Trophoblast cell (in vitro differentiated cells and primary cell): ENCODE measurements around the gene KCTD5.

ENCODE experiments used
- DNase-seq, 2 donors: peaks; one replicate each; pipeline ENCODE4 v3.0.0-alpha.2; 2016
- H2AFZ ChIP-seq: 2 replicates; pipeline ENCODE4 v1.6.1; 2013; ENCODE audit warnings: low read length, moderate library complexity, mild to moderate bottlenecking; ENCODE audit not compliant: insufficient read depth, poor library complexity
- H2AK5ac ChIP-seq: 2 replicates; pipeline ENCODE4 v1.6.1; 2013; ENCODE audit warnings: mild to moderate bottlenecking, low read length
- H2BK120ac ChIP-seq: 2 replicates; pipeline ENCODE4 v1.6.1; 2013; ENCODE audit warnings: low read length, mild to moderate bottlenecking, moderate library complexity; ENCODE audit not compliant: insufficient read depth, poor library complexity
- H2BK12ac ChIP-seq: 2 replicates; pipeline ENCODE4 v1.6.1; 2013; ENCODE audit warnings: mild to moderate bottlenecking, low read length, moderate library complexity
- H2BK5ac ChIP-seq: 2 replicates; pipeline ENCODE4 v1.6.1; 2013; ENCODE audit warnings: low read length, low read depth, moderate library complexity, mild to moderate bottlenecking; ENCODE audit not compliant: poor library complexity
- H3K14ac ChIP-seq: 2 replicates; pipeline ENCODE4 v1.6.1; 2013; ENCODE audit warnings: mild to moderate bottlenecking, low read length
- H3K18ac ChIP-seq: 2 replicates; pipeline ENCODE4 v1.6.1; 2013; ENCODE audit warnings: mild to moderate bottlenecking, low read length
- H3K23ac ChIP-seq: 2 replicates; pipeline ENCODE4 v1.6.1; 2013; ENCODE audit warnings: low read length
- H3K27ac ChIP-seq: 2 replicates; pipeline ENCODE4 v1.5.1; 2013; ENCODE audit warnings: low read depth, mild to moderate bottlenecking, inconsistent platforms, low read length, moderate library complexity
- H3K27me3 ChIP-seq: 2 replicates; pipeline ENCODE4 v1.6.1; 2013; ENCODE audit warnings: inconsistent platforms, mild to moderate bottlenecking, low read length, moderate library complexity; ENCODE audit not compliant: insufficient read depth
- H3K36me3 ChIP-seq, 2 experiments: 1 replicate in 1 of 2; 2 replicates in 1 of 2; pipeline ENCODE4 v1.6.1; 2013; ENCODE audit warnings: low read length in 2 of 2, mild to moderate bottlenecking in 2 of 2, moderate library complexity in 1 of 2; ENCODE audit not compliant: insufficient read depth in 2 of 2, control insufficient read depth in 1 of 2
- H3K4ac ChIP-seq: 2 replicates; pipeline ENCODE4 v1.6.1; 2013; ENCODE audit warnings: low read depth, mild to moderate bottlenecking, low read length, moderate library complexity
- H3K4me1 ChIP-seq, 2 experiments: 1 replicate in 1 of 2; 2 replicates in 1 of 2; pipeline ENCODE4 v1.6.1; 2013; ENCODE audit warnings: low read length in 2 of 2, mild to moderate bottlenecking in 2 of 2, moderate library complexity in 1 of 2; ENCODE audit not compliant: insufficient read depth in 2 of 2, control insufficient read depth in 1 of 2
- H3K4me2 ChIP-seq: 2 replicates; pipeline ENCODE4 v1.6.1; 2013; ENCODE audit warnings: inconsistent platforms, mild to moderate bottlenecking, low read length, moderate library complexity
- H3K4me3 ChIP-seq: 2 replicates; pipeline ENCODE4 v1.5.1; 2013; ENCODE audit warnings: mild to moderate bottlenecking, low read depth, low read length, inconsistent platforms
- H3K79me1 ChIP-seq: one replicate; pipeline ENCODE4 v1.6.1; 2013; ENCODE audit warnings: low read length
- H3K79me2 ChIP-seq: 2 replicates; pipeline ENCODE4 v1.6.1; 2013; ENCODE audit warnings: low read length, mild to moderate bottlenecking; ENCODE audit not compliant: control insufficient read depth, insufficient read depth, poor library complexity
- H3K9ac ChIP-seq: 2 replicates; pipeline ENCODE4 v1.6.1; 2013; ENCODE audit warnings: mild to moderate bottlenecking, low read length
- H3K9me3 ChIP-seq: 2 replicates; pipeline ENCODE4 v1.6.1; 2013; ENCODE audit warnings: low read depth, mild to moderate bottlenecking, control low read depth, inconsistent platforms, low read length; ENCODE audit not compliant: insufficient read depth
- H4K12ac ChIP-seq: 2 replicates; pipeline ENCODE4 v1.6.1; 2013; ENCODE audit warnings: low read depth, mild to moderate bottlenecking, low read length, moderate library complexity
- H4K8ac ChIP-seq: 2 replicates; pipeline ENCODE4 v1.6.1; 2013; ENCODE audit warnings: low read depth, mild to moderate bottlenecking, low read length, moderate library complexity
- H4K91ac ChIP-seq: one replicate; pipeline ENCODE4 v1.6.1; 2013; ENCODE audit warnings: low read depth, mild to moderate bottlenecking, low read length, moderate library complexity
- WGBS: extraction: QIAGEN DNeasy Blood & Tissue Kit; methylation state at CpG from one replicate; pipeline ENCODE4 v1.1.7; 2013; ENCODE audit warnings: missing lambda C conversion rate; ENCODE audit not compliant: insufficient read length, insufficient coverage; ENCODE audit errors: extremely low coverage; 5-methylcytosine and 5-hydroxymethylcytosine counted together

KCTD5 gene

DNA sequence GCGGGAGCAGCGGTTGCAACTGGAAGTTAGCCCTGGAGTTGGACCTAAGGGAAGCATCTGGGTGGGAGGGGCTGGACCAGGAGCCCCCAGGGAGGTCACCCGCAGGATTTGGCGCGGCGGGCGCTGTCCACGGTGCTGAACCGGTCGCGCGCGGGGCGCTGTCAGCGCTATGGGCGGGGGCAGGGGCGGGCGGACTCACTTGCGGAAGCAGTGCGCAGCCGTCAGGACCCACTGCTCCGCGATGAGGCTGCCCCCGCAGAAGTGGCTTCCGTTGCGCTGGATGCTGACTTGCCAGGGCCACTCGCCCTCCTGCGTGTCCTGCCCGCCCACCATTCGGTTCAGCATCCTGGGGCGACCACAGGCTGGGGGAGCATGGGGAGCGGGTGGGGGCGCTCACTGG, 33.2 kb downstream of the KCTD5 start:
- no peak overlapping the region for H2BK5ac ChIP-seq
- H3K4ac ChIP-seq = no peak overlapping the region
- peaks cover 11% of the 10 kb centered on the region in 2 experiments for H3K4me1 ChIP-seq
- H3K14ac ChIP-seq = no peak overlapping the region
- H2BK12ac ChIP-seq = no peak overlapping the region
- H3K27me3 ChIP-seq = no peaks in the 10 kb centered on the region
- H3K4me2 ChIP-seq = peak overlapping the region; percentile 19
- H2AK5ac ChIP-seq = no peak overlapping the region
- no peak overlapping the region for H4K8ac ChIP-seq
- no peak overlapping the region for H2AFZ ChIP-seq
- no peak overlapping the region for H3K27ac ChIP-seq
- no peaks in the 10 kb centered on the region for H3K79me1 ChIP-seq
- H3K9ac ChIP-seq = no peak overlapping the region
- no peaks in the 10 kb centered on the region for H3K79me2 ChIP-seq
- H3K18ac ChIP-seq = no peak overlapping the region
- no peak overlapping the region for H3K23ac ChIP-seq
- H3K9me3 ChIP-seq = no peaks in the 10 kb centered on the region
- no peak overlapping the region for H3K4me3 ChIP-seq
- WGBS = no CpG with 5 or more reads among the region's 33 CpGs
- H4K91ac ChIP-seq = no peak overlapping the region
- DNase-seq = peak; percentile 59 to 81
- H4K12ac ChIP-seq = no peak overlapping the region
- no peak overlapping the region for H2BK120ac ChIP-seq
- no peaks in the 10 kb centered on the region for H3K36me3 ChIP-seq

DNA sequence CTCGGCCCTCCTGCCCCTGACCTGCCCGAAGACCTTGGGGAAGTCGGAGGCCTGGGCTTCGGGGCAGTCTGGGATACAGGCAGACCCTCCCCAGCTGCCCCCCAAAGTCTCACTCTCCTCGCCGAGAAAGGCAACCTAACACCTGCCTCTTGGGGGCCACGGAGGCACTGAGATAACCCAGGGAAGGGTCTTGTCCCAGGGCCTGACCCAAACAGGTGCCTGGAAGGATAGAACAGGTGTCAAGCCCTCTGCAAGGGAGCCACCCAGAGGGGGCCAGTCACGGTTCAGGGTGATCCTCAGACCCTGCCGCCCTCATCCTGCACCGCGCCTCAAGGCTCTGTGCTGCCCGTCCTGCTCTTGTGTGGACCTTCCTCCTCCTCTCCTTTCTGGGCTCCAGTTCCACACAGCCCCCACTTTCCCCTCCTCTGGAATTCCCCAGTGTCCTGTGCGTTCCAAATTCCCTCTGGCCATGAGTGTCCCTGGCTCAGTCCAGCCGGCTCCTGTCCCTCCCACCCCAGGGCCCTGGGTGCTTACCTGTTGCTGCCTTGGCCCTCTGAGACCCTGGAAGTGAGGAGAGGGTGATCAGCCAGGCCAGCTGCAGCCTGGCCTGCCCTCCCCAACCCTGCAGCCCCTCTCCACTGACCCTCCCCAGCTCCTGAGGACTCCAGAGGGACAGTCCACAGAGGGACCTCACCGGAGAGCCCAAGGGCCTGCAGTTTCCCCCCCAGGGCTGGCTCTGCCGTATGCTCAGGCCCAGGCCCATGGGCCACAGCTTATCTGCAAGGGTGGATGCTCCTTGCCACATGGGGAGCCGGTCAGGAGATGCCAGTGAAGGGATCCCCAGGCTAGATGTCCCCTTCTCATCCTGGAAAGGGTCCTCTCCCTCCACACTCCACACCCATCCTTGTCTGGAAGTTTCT, 33.9 kb downstream of the KCTD5 start:
- Histone ChIP-seq H3K27me3 (no peaks in the 10 kb centered on the region), H2AK5ac (no peak overlapping the region), H3K4me2 (no peak overlapping the region), H3K14ac (no peak overlapping the region), H4K91ac (no peak overlapping the region), H3K79me1 (no peaks in the 10 kb centered on the region), H3K36me3 (no peaks in the 10 kb centered on the region), H2BK12ac (no peak overlapping the region), H2BK5ac (no peak overlapping the region), H4K12ac (no peak overlapping the region), H3K23ac (no peak overlapping the region), H2AFZ (no peak overlapping the region), H4K8ac (no peak overlapping the region), H3K9ac (no peak overlapping the region), H3K4me3 (no peak overlapping the region), H3K4ac (no peak overlapping the region), H3K18ac (no peak overlapping the region), H3K4me1 (peaks cover 11% of the 10 kb centered on the region in 2 experiments), H3K79me2 (peaks cover 2% of the 10 kb centered on the region), H3K9me3 (no peaks in the 10 kb centered on the region), H3K27ac (no peak overlapping the region), H2BK120ac (no peak overlapping the region)
- WGBS = no CpG with 5 or more reads among the region's 17 CpGs
- DNase-seq = no peak

DNA sequence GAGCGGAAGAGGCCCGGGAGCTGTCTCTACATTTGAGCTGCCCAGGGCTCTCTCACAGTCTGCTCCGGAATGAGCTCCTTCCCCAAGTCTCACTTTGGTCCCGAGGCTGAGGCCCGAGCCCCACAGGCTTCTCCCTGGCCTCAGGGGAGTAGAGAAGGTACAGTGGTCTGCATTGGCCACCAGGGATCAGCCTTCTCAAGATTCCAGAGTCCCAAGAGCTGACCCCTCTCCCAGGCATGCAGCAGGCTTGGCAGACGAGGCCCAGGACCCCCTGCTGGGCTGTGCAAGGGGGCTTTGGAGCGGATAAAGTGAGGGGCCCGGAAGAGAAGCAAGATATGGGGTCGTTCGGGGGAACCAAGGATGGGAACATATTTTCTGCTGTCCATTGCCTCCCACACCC, 34.6 kb downstream of the KCTD5 start:
- Histone ChIP-seq H3K36me3 (no peaks in the 10 kb centered on the region), H3K4ac (no peak overlapping the region), H2AFZ (no peak overlapping the region), H3K9me3 (no peaks in the 10 kb centered on the region), H3K27me3 (no peaks in the 10 kb centered on the region), H4K8ac (no peak overlapping the region), H2BK120ac (no peak overlapping the region), H2BK12ac (no peak overlapping the region), H4K91ac (no peak overlapping the region), H3K79me1 (no peaks in the 10 kb centered on the region), H3K14ac (no peak overlapping the region), H3K9ac (no peak overlapping the region), H3K18ac (no peak overlapping the region), H4K12ac (no peak overlapping the region), H3K79me2 (peaks cover 2% of the 10 kb centered on the region), H3K4me1 (peaks cover 11% of the 10 kb centered on the region in 2 experiments), H2AK5ac (no peak overlapping the region), H3K27ac (no peak overlapping the region), H3K4me3 (no peak overlapping the region), H3K4me2 (no peak overlapping the region), H2BK5ac (no peak overlapping the region), H3K23ac (no peak overlapping the region)
- no CpG with 5 or more reads among the region's 10 CpGs for WGBS
- no peak for DNase-seq

DNA sequence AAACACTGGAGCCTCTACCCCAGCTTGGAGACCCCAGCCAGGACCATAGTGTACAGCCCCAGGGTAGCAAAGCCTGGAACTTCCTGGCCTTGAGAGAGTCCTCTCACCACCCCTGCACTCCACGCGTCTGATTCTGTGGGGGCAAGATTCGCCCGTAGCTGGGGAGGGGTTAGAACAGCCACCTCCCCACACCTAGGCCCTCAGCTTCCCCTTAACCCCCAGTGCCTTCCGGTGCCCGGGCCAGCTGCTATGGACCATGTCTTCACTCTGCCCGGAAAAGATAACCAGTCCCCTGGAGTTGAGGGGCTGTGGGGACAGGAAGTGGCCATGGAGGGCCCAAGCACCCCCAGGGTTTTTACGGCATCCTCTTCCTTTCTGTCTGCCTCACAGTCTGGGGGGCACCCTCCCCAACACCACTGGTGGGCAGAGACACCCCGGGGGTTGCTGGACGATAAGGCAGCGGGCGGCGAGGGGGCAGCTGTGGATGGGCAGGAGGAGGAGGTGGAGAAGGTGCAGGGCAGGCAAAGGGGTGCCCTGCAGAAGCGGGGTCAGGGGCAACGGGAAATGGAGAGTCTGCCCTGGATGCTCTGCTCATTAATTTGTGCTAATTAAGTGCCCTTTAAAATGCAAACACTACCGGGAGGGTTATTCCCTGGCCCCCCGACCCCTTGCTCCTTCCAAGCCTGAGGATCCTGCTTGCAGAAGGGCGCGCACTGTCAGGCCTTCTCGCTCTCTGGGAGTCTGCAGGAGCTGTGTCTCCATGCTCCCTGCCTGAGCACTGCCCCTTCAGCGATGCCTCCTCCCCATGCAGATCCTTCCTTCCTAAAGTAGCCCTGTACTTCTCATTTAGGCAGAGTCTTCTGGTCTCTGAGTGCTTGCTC, 35.3 kb downstream of the KCTD5 start:
- H3K79me2 ChIP-seq = peaks cover 2% of the 10 kb centered on the region
- no peak overlapping the region for H4K91ac ChIP-seq
- H3K4me3 ChIP-seq = no peak overlapping the region
- H4K8ac ChIP-seq = no peak overlapping the region
- no peak overlapping the region for H2BK12ac ChIP-seq
- no peak overlapping the region for H3K4ac ChIP-seq
- no peak overlapping the region for H3K27ac ChIP-seq
- no peak overlapping the region for H2BK120ac ChIP-seq
- no peak overlapping the region for H2BK5ac ChIP-seq
- no peak overlapping the region for H3K18ac ChIP-seq
- H3K27me3 ChIP-seq = no peaks in the 10 kb centered on the region
- no peak overlapping the region for H4K12ac ChIP-seq
- no peaks in the 10 kb centered on the region for H3K36me3 ChIP-seq
- DNase-seq = no peak
- H3K9ac ChIP-seq = no peak overlapping the region
- no peak overlapping the region for H3K4me2 ChIP-seq
- H3K14ac ChIP-seq = no peak overlapping the region
- H2AK5ac ChIP-seq = no peak overlapping the region
- WGBS = no CpG with 5 or more reads among the region's 21 CpGs
- no peak overlapping the region for H3K23ac ChIP-seq
- H3K9me3 ChIP-seq = no peaks in the 10 kb centered on the region
- no peak overlapping the region for H2AFZ ChIP-seq
- no peaks in the 10 kb centered on the region for H3K79me1 ChIP-seq
- H3K4me1 ChIP-seq = peaks cover 11% of the 10 kb centered on the region in 2 experiments
